Coronary artery (tissue), 2 donors: ENCODE data around the gene KNDC1.

Experiments
- DNase-seq: peaks from one replicate; pipeline ENCODE4 v3.0.0-alpha.2; 2017; ENCODE audit warnings: low spot score
- H3K27ac ChIP-seq, 2 donors: fragments of 200-600 bp; sonication (generic); one replicate each; pipeline ENCODE4 v1.5.1; 2016 to 2019
- H3K4me3 ChIP-seq: fragments of 200-600 bp; sonication (generic); 2 replicates; pipeline ENCODE4 v1.5.1; 2016; ENCODE audit warnings: mild to moderate bottlenecking, moderate library complexity
- CTCF ChIP-seq: fragments of 200-600 bp; sonication (generic); IDR thresholded peaks from one replicate; pipeline ENCODE4 v1.5.1; 2019; ENCODE audit warnings: antibody characterized with exemption

The KNDC1 gene

DNA sequence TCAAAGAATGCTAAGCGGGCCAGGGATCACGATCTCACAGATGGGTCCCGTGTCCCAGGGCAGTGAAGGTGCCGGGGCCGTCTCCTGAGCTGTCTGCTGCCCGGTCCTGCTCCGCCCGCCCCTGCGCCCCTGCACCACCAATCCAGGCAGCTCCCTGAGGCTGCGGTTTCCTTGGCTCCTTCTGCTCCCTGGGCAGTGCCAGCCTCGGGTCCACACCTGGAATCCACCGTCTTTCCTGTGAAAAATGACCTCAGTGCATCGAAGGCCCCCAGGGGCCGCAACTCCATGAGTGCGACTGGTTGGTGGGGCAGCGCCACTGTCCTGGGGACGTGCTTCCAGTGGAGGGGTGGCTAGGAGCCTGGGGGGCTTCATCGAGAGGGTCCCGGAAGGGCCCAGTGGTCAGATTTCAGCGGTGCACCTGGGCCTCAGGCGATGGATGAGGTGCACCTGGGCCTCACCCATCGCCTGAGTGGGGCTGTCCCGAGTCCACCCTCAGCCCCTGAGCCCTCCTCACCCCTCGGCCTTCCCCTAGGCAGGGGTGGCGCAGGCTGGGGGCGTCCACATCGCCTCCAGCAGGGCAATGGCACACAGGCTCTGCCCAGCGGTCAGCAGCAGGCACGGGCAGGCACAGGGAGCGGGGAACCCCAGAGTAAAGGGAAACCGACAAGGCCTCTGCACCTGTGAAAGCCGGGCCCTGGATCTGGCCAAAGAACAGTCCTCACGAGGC is 45.1 kb upstream of the KNDC1 start:
- no peak for TF ChIP-seq CTCF
- H3K4me3 ChIP-seq, result no peak overlapping the region
- no peak for DNase-seq
- H3K27ac ChIP-seq, result no peak overlapping the region

DNA sequence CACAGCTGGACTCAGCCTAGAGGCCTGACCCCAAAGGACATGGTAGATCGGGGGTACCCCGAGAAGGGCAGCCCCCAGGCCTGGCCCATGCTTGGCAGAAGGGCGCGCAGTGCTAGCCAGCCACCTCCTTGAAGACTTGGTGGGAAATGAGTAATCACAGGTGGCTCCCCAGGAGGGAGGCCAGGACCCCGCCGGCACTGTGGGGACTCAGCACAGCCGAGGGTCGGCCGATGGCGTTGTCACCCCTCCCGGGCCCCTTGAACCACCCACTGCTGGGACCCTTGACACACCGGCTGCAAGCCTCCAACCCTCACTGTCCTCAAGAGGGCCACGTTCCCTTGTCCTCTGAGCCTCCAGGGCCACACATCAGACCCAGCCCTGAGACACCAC is 44.6 kb upstream of the KNDC1 start:
- DNase-seq, result no peak
- Histone ChIP-seq H3K27ac (no peak overlapping the region), H3K4me3 (no peak overlapping the region)
- no peak for TF ChIP-seq CTCF

DNA sequence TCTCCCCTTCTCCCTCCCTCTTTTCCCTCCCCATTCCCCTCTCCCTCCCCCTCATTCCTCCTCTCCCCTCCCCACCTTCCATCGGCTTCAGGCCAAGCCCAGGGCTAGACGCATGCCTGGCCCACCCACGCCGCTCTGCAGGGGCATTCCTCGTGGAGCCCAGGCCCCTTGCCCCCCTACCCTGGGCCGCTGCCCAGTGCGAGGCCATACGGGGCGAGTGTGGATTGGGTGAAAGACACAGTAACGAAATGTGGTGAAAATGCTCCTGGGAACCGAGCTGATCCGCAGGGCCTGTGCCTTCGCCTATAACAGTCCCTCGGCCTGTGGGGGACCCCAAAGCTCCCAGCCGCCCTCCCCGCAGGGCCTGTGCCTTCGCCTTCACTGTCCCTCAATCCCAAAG is 44.0 kb upstream of the KNDC1 start:
- TF ChIP-seq CTCF, result no peak

DNA sequence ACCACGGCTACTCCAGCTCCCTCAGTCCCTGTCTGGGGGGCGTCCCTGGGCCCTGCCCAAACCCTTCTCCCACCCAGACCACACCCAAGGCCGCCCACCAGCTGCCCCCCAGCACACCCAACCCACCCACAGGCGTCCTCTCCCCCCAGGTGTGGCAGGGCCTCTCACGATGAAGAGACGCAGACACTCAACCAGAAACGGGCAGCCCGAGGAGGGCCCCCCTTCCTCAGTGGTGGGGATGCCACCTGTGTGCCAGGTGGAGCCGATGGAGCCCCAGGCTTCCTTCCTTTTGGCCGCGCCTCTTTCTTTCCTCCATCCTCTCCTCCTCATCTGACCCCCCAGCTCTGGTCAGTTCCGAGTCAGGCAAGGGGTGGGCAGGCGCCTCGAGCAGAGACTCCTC is 43.6 kb upstream of the KNDC1 start:
- no peak for TF ChIP-seq CTCF
- DNase-seq, result no peak
- no peak overlapping the region for H3K27ac ChIP-seq
- no peak overlapping the region for H3K4me3 ChIP-seq

More for the DNA sequence above, 44.0 kb upstream of the KNDC1 start:
- DNase-seq, result no peak
- H3K27ac ChIP-seq, result no peak overlapping the region
- no peak overlapping the region for H3K4me3 ChIP-seq

- no peak for DNase-seq
- no peak for TF ChIP-seq CTCF
- Histone ChIP-seq H3K27ac (no peak overlapping the region), H3K4me3 (no peak overlapping the region)
These were observed 42.9 kb upstream of the KNDC1 start for GRCh38 chr10:133117036-133117687.

GRCh38 chr10:133117688-133118071 is 42.3 kb upstream of the KNDC1 start:
- Histone ChIP-seq H3K27ac (no peak overlapping the region), H3K4me3 (no peak overlapping the region)
- TF ChIP-seq CTCF, result no peak
- DNase-seq, result no peak

GRCh38 chr10:133121479-133121878 is 38.5 kb upstream of the KNDC1 start:
- TF ChIP-seq CTCF, result no peak
- no peak overlapping the region for H3K4me3 ChIP-seq
- no peak overlapping the region for H3K27ac ChIP-seq
- DNase-seq, result no peak
